ENCODE measurements around the gene TTF2. TPM values are rescaled to one million over a fixed set of nuclear protein-coding genes. Genes with fewer than 3 reads are reported as not detected.

Gene TTF2
- total RNA-seq, 1 experiment from 2014 or later, result 31.9 TPM

DNA sequence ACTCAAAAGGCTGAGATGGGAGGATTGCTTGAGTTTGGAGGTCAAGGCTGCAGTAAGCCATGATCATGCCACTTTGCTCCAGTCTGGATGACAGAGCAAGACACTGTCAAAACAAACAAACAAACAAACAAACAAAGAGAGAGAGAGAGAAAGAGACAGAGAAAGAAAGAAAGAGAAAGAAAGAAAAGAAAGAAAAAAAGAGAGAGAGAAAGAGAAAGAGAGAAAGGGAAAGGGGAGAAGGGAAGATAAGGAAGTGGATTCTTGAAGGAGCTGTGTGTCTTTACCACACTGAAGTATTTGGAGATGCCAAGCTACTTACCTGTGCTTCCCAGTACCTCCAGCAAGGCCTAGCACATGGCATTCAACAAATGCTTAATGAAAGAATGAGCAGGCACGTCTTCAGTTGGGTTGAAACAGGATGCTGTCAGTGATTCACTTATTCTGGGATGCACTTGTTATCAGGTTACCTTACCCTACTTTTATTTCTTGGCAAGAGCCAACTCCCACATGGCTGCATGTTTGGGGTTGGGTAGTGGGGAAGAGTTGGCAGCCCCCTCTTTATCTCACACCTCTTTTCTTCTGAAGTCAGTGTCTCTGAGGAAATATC lies 29.8 kb upstream of the TTF2 start:
- intact Hi-C loops (cut with micrococcal nuclease; ENCODE audit: unreplicated experiment), result no loop called here
- H3K4me3 ChIP-seq (ENCODE audit: low read depth, low read length), result no peak overlapping the region
- Mint-ChIP-seq H3K4me1 (ENCODE audit: low read depth, unreplicated experiment) (no peaks in the 10 kb centered on the region), H3K27me3 (ENCODE audit: insufficient read depth, unreplicated experiment) (no peaks in the 10 kb centered on the region), H3K4me3 (ENCODE audit: unreplicated experiment) (no peak overlapping the region), H3K36me3 (ENCODE audit: insufficient read depth, unreplicated experiment) (no peaks in the 10 kb centered on the region), H3K27ac (ENCODE audit: unreplicated experiment) (peak overlapping the region; percentile 34), H3K9me3 (ENCODE audit: unreplicated experiment) (no peaks in the 10 kb centered on the region)
- 0 out of 2 replicates have a peak, but pooled peaks cover 5% of the 10 kb centered on the region for H3K4me1 ChIP-seq
- no peaks in the 10 kb centered on the region for H3K27me3 ChIP-seq (replicated peaks; ENCODE audit: control insufficient read depth, insufficient read depth, low read length)
- CTCF ChIA-PET, result no interaction called here
- no peaks in the 10 kb centered on the region for H3K36me3 ChIP-seq (ENCODE audit: control insufficient read depth, insufficient read depth, low read length)
- BruUV-seq (replicated peaks), result no TSS peak
- H3K9me3 ChIP-seq, result no peaks in the 10 kb centered on the region
- POLR2A ChIA-PET, result no interaction called here
- TF ChIP-seq, protein P1, sequence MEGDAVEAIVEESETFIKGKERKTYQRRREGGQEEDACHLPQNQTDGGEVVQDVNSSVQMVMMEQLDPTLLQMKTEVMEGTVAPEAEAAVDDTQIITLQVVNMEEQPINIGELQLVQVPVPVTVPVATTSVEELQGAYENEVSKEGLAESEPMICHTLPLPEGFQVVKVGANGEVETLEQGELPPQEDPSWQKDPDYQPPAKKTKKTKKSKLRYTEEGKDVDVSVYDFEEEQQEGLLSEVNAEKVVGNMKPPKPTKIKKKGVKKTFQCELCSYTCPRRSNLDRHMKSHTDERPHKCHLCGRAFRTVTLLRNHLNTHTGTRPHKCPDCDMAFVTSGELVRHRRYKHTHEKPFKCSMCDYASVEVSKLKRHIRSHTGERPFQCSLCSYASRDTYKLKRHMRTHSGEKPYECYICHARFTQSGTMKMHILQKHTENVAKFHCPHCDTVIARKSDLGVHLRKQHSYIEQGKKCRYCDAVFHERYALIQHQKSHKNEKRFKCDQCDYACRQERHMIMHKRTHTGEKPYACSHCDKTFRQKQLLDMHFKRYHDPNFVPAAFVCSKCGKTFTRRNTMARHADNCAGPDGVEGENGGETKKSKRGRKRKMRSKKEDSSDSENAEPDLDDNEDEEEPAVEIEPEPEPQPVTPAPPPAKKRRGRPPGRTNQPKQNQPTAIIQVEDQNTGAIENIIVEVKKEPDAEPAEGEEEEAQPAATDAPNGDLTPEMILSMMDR (IDR thresholded peaks at IDR 0.05; ENCODE audit: insufficient read depth in 1 of 2, low read depth in 1 of 2, low read length in 1 of 2, severe bottlenecking in 1 of 2, unreplicated experiment in 1 of 2), result no peak
- DNase-seq, result no peak

DNA sequence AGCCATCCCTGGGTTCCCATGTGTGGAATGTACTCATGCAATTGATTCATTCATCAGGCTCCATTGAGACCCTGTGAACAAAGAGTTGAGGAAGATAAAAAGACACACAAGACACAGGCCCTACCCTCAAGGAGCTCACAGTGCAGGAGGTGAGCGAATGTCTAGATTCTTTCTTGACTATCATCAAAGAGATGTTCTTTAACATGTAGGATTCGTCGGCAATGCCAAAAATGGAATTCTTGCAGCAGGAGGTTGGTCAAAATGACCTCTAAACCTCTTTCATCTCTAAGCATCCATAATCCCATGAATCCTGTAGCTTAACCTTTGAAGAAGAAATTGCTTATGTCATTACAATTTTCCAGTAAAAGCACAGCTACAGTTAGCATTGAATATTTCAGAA lies 27.9 kb upstream of the TTF2 start:
- Histone ChIP-seq H3K27me3 (replicated peaks; ENCODE audit: control insufficient read depth, insufficient read depth, low read length) (no peaks in the 10 kb centered on the region), H3K4me3 (ENCODE audit: low read depth, low read length) (no peak overlapping the region), H3K9me3 (no peaks in the 10 kb centered on the region), H3K4me1 (0 out of 2 replicates have a peak, but pooled peaks cover 5% of the 10 kb centered on the region), H3K36me3 (ENCODE audit: control insufficient read depth, insufficient read depth, low read length) (no peaks in the 10 kb centered on the region)
- H3K9me3 Mint-ChIP-seq (ENCODE audit: unreplicated experiment), result no peaks in the 10 kb centered on the region
- no peak for DNase-seq
- no peaks in the 10 kb centered on the region for H3K36me3 Mint-ChIP-seq (ENCODE audit: insufficient read depth, unreplicated experiment)
- no TSS peak for BruUV-seq (replicated peaks)
- H3K27ac Mint-ChIP-seq (ENCODE audit: unreplicated experiment), result no peak overlapping the region
- no peaks in the 10 kb centered on the region for H3K27me3 Mint-ChIP-seq (ENCODE audit: insufficient read depth, unreplicated experiment)
- H3K4me1 Mint-ChIP-seq (ENCODE audit: low read depth, unreplicated experiment), result no peaks in the 10 kb centered on the region
- ChIA-PET CTCF (no interaction called here), POLR2A (no interaction called here)
- H3K4me3 Mint-ChIP-seq (ENCODE audit: unreplicated experiment), result no peak overlapping the region
- intact Hi-C loops (cut with micrococcal nuclease; ENCODE audit: unreplicated experiment), result no loop called here
- TF ChIP-seq, protein P1 (IDR thresholded peaks at IDR 0.05; ENCODE audit: insufficient read depth in 1 of 2, low read depth in 1 of 2, low read length in 1 of 2, severe bottlenecking in 1 of 2, unreplicated experiment in 1 of 2), result no peak

DNA sequence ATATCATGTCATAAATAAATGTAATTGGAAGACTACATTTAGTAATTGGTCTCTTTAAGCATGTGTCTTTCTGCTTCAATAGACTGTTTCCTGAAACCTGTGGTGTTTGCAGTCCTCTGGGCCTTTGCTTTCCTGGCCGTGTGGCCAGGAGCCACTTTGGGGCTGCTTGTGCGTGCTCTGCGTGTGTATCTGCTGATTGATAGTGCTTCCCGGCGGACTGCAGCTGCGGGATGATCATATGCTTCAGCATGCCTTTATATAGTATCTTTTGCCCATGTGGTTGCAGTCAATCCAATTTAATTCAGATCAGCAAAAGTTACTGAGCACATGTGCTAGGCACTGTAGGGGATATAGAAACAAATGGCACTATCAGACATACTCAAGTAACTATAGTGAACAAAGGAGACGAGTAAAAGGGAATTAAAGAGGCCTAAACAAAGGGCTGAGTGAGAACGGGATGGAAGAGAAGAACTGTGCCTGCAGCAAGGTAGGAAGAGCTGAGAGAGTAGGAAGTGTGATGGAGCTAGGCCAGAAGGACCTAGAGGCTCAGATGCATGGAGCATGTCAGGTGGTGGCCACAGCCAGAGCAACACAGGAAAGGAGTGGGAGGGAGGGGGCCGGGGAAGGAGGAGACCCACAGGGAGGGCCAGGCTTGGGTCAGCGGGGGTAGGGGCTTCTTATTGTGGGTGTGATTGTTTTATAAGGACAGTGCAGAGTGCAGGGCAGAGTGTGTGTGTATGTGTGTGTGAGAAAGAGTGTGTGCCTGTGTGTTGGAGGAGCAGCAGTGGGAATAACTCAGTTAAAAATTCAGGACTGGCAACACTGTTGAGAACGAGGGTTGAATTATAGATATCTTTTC lies 27.2 kb upstream of the TTF2 start:
- H3K36me3 ChIP-seq (ENCODE audit: control insufficient read depth, insufficient read depth, low read length), result no peaks in the 10 kb centered on the region
- Mint-ChIP-seq H3K27ac (ENCODE audit: unreplicated experiment) (no peak overlapping the region), H3K36me3 (ENCODE audit: insufficient read depth, unreplicated experiment) (no peaks in the 10 kb centered on the region), H3K4me1 (ENCODE audit: low read depth, unreplicated experiment) (no peaks in the 10 kb centered on the region), H3K4me3 (ENCODE audit: unreplicated experiment) (no peak overlapping the region), H3K9me3 (ENCODE audit: unreplicated experiment) (no peaks in the 10 kb centered on the region), H3K27me3 (ENCODE audit: insufficient read depth, unreplicated experiment) (no peaks in the 10 kb centered on the region)
- intact Hi-C loops (cut with micrococcal nuclease; ENCODE audit: unreplicated experiment), result no loop called here
- ChIA-PET CTCF (no interaction called here), POLR2A (no interaction called here)
- H3K9me3 ChIP-seq, result no peaks in the 10 kb centered on the region
- BruUV-seq (replicated peaks), result no TSS peak
- DNase-seq, result no peak
- H3K4me3 ChIP-seq (ENCODE audit: low read depth, low read length), result no peak overlapping the region
- TF ChIP-seq, protein P1 (IDR thresholded peaks at IDR 0.05; ENCODE audit: insufficient read depth in 1 of 2, low read depth in 1 of 2, low read length in 1 of 2, severe bottlenecking in 1 of 2, unreplicated experiment in 1 of 2), result no peak
- no peaks in the 10 kb centered on the region for H3K27me3 ChIP-seq (replicated peaks; ENCODE audit: control insufficient read depth, insufficient read depth, low read length)
- 0 out of 2 replicates have a peak, but pooled peaks cover 5% of the 10 kb centered on the region for H3K4me1 ChIP-seq

Measured in Caco-2 (cell line).